PFSK-1 (cell line): ENCODE data around the gene GPR84.

Experiments used
- POLR2AphosphoS5 ChIP-seq: IDR thresholded peaks from 2 replicates; pipeline ENCODE4 v1.6.1; 2012; ENCODE audit warnings: low read depth, mild to moderate bottlenecking, control low read depth, low read length, moderate library complexity
- TAF1 ChIP-seq: IDR thresholded peaks from 2 replicates; pipeline ENCODE4 v1.6.1; 2012; ENCODE audit warnings: low read length, control low read depth, borderline replicate concordance; ENCODE audit not compliant: insufficient read depth

DNA sequence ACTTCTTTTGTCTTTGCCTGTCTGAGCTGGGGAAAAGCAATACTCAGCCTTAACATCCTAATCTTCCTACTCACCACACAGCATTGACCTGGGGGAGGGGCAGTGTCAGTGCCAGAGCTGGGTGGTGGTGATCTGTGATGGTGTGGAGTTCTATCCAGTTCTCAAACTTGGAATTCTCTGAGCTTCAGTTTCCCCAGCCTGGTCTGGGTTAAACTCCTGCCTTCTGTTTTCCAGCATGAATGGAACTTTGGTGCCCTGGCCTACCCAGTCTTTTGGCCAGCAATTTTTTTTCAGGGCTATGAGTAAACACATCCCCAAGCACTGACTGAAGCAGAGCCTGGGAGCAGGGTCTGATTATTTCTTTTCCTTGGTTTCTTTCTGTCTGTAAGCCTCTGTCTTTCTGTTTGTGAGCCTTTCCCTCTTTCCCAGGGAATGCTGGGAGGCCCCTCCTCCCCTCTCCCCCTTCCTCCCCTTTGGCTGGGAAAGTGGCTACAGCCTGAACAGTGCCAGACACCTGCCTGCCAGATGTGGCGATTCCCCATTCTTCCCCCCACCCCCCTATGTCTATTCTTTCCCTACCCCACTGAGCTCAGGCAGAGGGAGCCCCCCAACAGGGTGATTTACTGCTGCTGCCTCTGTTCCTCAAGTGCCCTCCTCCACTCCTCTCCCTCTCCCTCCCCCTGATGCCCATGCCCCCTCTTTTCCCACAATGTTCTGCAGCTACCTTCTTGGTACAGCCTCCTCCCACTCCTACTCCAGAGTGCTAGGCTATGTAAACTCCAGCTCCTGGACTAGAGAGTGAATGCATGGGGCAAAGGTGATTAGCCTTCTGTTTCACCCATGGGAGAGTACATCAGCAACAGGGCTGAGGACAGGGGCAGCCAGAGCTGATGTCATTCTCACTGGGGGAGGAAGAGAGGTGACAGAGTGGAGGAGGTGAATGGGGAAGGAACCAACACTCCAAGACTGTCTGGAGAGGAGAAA is 11.1 kb downstream of the GPR84 start:
- no peak; the same call in 1 of the 2 replicates for TF ChIP-seq POLR2AphosphoS5
- no peak for TF ChIP-seq TAF1
